Activated CD4-positive, alpha-beta memory T cell treated with anti-CD3 and anti-CD28 coated beads, Interleukin-2, amount 10 ng/mL, durations not matched to agents 7 days and 5 days (primary cell): ENCODE results near the gene PSMB10. TPM values are rescaled to one million over a fixed set of nuclear protein-coding genes. Genes with fewer than 3 reads are reported as not detected.

ENCODE experiments used
- CTCF ChIA-PET: fragments of 350-600 bp; sonication (Branson Sonifier 250); formaldehyde crosslinking; loops from one replicate; lab custom pipeline; 2021; ENCODE audit warnings: antibody characterized with exemption, inconsistent platforms; lab: Charles Lee
- POLR2A ChIA-PET: fragments of 350-600 bp; sonication (Branson Sonifier 250); formaldehyde crosslinking; loops from one replicate; lab custom pipeline; 2021; ENCODE audit warnings: antibody characterized with exemption; lab: Charles Lee
- DNase-seq: peaks from one replicate; pipeline ENCODE4 v3.0.0-alpha.2; 2020
- H3K27ac Mint-ChIP-seq: one replicate; pipeline ENCODE4 v1.8.0; 2021; ENCODE audit warnings: mild to moderate bottlenecking, mixed read lengths
- H3K27me3 Mint-ChIP-seq: one replicate; pipeline ENCODE4 v1.8.0; 2021; ENCODE audit warnings: mixed read lengths
- H3K36me3 Mint-ChIP-seq: one replicate; pipeline ENCODE4 v1.8.0; 2021; ENCODE audit warnings: low read depth, mixed read lengths
- H3K4me1 Mint-ChIP-seq: one replicate; pipeline ENCODE4 v1.8.0; 2021; ENCODE audit warnings: mixed read lengths
- H3K4me3 Mint-ChIP-seq: one replicate; pipeline ENCODE4 v1.8.0; 2021; ENCODE audit warnings: mild to moderate bottlenecking, mixed read lengths
- H3K9me3 Mint-ChIP-seq: one replicate; pipeline ENCODE4 v1.8.0; 2021; ENCODE audit warnings: mixed read lengths
- total RNA-seq, 2 experiments: library from RNA; stranded (reverse); gene quantifications; one replicate each; pipeline ENCODE4 v1.2.3, GENCODE V29; 2021

PSMB10 gene
- total RNA-seq, 2 experiments from 2014 or later, result 236 to 241 TPM

DNA sequence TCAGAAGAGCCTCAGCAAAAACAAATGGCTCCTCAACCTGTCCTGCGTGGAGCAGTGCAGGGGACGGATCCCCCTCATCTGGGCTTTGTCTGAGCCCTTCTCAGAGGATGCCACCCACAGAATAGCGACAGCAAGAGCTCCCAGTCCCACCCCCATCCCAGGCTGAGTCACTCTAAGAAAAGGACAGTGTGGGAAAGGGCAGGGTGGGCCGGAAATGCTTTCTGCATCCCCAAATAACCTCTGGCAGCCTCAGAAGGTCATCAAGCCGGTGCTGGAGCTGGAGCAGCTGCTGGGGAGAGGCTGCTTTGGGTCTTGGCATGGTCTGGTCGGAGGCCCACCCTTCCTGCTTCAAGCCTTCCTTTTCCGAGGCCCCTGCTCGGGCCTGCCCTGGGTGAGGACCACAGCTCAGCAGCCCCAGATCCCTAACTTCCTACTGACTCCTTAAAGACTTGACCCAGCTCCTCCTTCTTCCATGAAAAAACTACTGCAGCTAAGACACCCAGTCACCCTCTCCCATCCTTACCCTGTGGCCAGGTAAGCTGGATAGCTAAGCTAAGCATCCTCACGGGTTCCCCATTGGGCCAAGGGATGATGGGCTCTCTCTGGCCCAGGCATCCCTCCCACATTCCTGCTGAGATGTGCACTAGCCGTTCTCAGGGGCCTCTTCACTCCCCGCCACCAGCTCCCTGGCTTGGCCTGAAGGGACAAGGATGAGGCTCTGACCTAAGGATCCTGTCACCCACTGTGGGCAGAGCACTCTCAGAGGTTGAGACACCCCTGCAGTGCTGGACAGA lies 23.1 kb upstream of the PSMB10 start:
- POLR2A ChIA-PET, result no interaction called here
- no peak overlapping the region for H3K4me3 Mint-ChIP-seq
- CTCF ChIA-PET, result interaction anchor here (1.1 kb wide), 1 partner anchor 81 kb away, joined by 3 read pairs; no protein-coding TSS in a partner anchor
- DNase-seq, result no peak
- H3K4me1 Mint-ChIP-seq, result peaks cover 1% of the 10 kb centered on the region
- H3K9me3 Mint-ChIP-seq, result no peaks in the 10 kb centered on the region
- H3K27ac Mint-ChIP-seq, result no peak overlapping the region
- H3K27me3 Mint-ChIP-seq, result no peaks in the 10 kb centered on the region
- peaks cover 25% of the 10 kb centered on the region for H3K36me3 Mint-ChIP-seq

DNA sequence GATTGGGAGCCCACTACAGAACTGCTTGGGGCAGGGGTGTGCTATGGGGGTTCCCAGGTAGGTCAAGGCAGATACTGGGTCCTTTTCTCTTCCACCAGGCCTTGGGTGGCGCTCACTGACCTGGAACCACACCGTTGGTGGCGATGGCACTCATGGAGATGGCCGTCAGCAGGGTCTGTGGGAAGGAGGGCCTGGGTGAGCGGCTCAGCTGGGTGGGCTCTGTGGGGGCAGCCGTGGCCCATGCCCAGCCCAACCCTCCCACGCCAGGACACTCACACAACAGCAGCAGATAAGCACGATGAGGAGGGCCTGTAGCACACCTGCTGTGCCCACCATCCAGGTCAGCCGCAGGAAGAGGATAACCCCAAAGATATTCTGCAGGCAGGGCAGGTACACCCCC lies 21.0 kb upstream of the PSMB10 start:
- Mint-ChIP-seq H3K36me3 (peaks cover 30% of the 10 kb centered on the region), H3K27me3 (no peaks in the 10 kb centered on the region), H3K27ac (no peak overlapping the region), H3K4me3 (no peak overlapping the region), H3K4me1 (no peaks in the 10 kb centered on the region), H3K9me3 (no peaks in the 10 kb centered on the region)
- DNase-seq, result no peak
- ChIA-PET CTCF (no interaction called here), POLR2A (no interaction called here)

DNA sequence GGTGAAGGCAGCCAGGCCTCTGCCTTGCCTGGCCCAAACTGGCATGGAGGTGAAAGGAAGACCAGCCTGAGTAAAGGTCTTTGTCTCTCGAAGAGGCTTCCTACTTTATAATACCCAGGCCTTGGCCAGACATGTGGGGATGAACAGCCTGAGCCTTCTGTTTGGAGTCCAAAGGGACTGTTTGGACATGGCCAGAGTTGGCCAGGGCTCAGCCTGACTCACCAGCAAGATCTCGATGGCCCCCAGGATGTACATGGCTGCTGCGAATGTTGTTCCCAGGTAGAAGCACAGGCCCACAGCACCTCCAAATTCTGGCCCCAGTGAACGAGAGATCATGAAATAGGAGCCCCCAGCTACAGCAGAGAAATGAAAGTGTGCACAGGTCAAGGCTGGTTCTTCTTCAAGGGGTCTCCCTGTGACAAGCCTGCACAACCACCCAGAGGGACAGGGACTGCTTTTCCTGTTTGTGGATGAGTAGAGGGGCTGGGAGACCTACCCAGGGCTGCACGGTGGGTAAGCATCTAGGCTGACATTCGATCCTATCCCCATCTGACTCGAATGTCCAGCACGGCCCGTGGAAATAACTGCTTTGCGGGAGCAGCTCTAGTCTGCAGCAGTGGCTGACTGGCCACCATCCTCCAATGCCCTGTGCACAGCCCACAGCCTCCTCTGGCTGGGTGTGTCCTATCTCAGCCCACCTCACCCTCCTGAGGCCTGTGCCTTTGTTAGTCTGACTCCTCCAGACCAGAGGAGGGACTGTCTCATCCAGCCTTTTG lies 18.0 kb upstream of the PSMB10 start:
- ChIA-PET CTCF (interaction anchor here (1.5 to 2.0 kb wide), 2 partner anchors 13 to 86 kb away, joined by 6 to 7 read pairs; no protein-coding TSS in a partner anchor), POLR2A (interaction anchor here (0.8 to 1.0 kb wide), 2 partner anchors 14 to 18 kb away, joined by 3 read pairs; partner anchors contain the start of gene PSMB10)
- H3K4me1 Mint-ChIP-seq, result peaks cover 4% of the 10 kb centered on the region
- no peak overlapping the region for H3K27ac Mint-ChIP-seq
- no peak overlapping the region for H3K4me3 Mint-ChIP-seq
- DNase-seq, result no peak
- H3K36me3 Mint-ChIP-seq, result peaks cover 22% of the 10 kb centered on the region
- no peaks in the 10 kb centered on the region for H3K27me3 Mint-ChIP-seq
- no peaks in the 10 kb centered on the region for H3K9me3 Mint-ChIP-seq

DNA sequence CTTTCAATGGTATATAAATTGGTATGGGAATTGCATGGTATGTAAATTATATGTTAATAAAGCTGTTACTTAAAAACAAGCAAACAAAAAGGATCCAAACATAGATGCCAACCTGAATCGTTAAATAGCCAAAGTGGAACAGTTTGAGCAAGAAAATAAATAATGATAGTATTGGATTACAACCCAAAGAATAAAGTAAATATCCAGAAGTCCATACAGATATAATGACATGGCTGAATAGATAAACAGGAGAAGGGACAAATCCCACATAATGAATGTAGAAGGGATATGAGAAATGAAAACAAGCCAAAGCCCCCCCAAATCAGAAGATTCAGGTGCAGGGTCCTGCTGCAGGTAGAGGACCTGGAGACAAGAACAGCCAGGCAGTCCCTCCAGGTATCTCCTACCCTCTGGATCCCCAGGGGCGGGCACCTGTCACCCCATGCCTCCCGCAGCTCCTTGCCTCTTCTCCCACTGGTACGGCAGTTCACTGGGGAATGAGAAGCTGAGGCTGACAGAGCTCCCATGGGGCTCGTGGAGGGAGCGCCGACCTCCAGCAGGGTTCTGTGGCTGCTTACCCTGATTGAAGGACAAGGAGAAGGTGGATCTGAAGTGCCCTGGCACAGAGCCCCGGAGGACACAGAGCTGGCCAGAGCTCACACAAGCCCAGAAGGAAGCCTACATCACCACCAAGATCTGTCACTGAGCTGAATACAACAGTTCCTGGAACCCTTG lies 17.2 kb upstream of the PSMB10 start:
- Mint-ChIP-seq H3K27me3 (no peaks in the 10 kb centered on the region), H3K27ac (no peak overlapping the region)
- CTCF ChIA-PET, result interaction anchor here (0.6 to 2.0 kb wide), 3 partner anchors 12 to 271 kb away, joined by 5 to 7 read pairs (median 6); no protein-coding TSS in a partner anchor

DNA sequence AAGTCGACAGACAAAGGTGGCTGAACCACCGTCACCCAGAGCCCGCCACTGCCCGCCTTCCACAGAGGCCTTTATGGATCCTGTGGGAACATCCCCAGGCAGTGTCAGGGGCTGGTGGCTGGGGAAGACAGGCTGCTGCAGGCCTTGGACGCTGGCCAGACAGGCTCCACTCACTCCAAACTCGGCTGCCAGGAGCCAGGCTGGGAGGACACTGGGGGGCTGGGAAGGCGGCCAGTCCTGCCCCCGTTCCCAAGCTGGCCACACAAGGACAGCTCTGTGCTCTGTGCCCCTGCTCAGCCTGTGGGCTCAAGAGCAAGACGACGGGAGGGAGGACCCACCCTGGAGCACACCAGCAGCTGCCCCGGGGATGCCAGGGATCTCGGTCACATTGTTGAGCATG lies 14.8 kb upstream of the PSMB10 start:
- no peak for DNase-seq
- H3K36me3 Mint-ChIP-seq, result peaks cover 23% of the 10 kb centered on the region
- H3K4me1 Mint-ChIP-seq, result peaks cover 4% of the 10 kb centered on the region
- H3K4me3 Mint-ChIP-seq, result no peak overlapping the region
- H3K27me3 Mint-ChIP-seq, result no peaks in the 10 kb centered on the region
- ChIA-PET POLR2A (interaction anchor here (3.4 kb wide), 1 partner anchor 15 kb away, joined by 18 read pairs; the partner anchor contains the start of gene PSMB10), CTCF (interaction anchor here (2.9 kb wide), 1 partner anchor 10 kb away, joined by 10 read pairs; no protein-coding TSS in a partner anchor)
- no peak overlapping the region for H3K27ac Mint-ChIP-seq
- H3K9me3 Mint-ChIP-seq, result no peaks in the 10 kb centered on the region

More for the DNA sequence above, 17.2 kb upstream of the PSMB10 start:
- Mint-ChIP-seq H3K4me1 (peaks cover 4% of the 10 kb centered on the region), H3K36me3 (peaks cover 22% of the 10 kb centered on the region), H3K4me3 (no peak overlapping the region), H3K9me3 (no peaks in the 10 kb centered on the region)
- POLR2A ChIA-PET, result interaction anchor here (1.0 to 1.2 kb wide), 2 partner anchors 13 to 15 kb away, joined by 3 read pairs; partner anchors contain the start of gene SLC12A4
- DNase-seq, result no peak

DNA sequence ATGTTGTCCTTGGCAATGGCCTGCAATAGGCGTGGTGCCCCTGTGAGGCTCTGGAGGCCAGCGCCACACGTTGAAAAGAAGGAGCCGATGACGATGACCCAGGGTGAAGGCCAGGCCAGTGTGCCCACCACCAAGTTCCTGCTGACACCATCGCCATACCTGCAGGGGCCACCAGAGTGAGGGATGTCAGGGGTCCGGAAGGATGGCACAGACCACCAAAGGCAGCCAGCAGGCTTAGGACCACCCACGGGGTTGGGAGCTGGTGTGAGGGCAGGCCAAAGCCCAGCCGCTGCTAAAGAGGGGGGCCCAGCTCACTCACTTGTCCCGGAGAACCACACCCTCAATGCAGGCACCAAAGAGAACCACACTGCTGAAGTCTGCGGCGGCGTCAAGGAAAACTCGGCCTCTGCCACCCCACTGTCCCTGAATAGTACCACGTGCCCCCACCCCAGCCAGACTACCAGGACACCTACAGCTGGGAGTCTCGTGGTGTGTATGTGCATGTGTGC lies 13.7 kb upstream of the PSMB10 start:
- peaks cover 31% of the 10 kb centered on the region for H3K36me3 Mint-ChIP-seq
- DNase-seq, result no peak
- H3K27me3 Mint-ChIP-seq, result no peaks in the 10 kb centered on the region
- ChIA-PET CTCF (interaction anchor here (0.6 to 2.9 kb wide), 2 partner anchors 9 to 75 kb away, joined by 3 to 10 read pairs; no protein-coding TSS in a partner anchor), POLR2A (interaction anchor here (3.4 kb wide), 1 partner anchor 14 kb away, joined by 18 read pairs; the partner anchor contains the start of gene PSMB10)
- no peak overlapping the region for H3K4me3 Mint-ChIP-seq
- no peak overlapping the region for H3K27ac Mint-ChIP-seq
- no peaks in the 10 kb centered on the region for H3K9me3 Mint-ChIP-seq
- H3K4me1 Mint-ChIP-seq, result peaks cover 4% of the 10 kb centered on the region

DNA sequence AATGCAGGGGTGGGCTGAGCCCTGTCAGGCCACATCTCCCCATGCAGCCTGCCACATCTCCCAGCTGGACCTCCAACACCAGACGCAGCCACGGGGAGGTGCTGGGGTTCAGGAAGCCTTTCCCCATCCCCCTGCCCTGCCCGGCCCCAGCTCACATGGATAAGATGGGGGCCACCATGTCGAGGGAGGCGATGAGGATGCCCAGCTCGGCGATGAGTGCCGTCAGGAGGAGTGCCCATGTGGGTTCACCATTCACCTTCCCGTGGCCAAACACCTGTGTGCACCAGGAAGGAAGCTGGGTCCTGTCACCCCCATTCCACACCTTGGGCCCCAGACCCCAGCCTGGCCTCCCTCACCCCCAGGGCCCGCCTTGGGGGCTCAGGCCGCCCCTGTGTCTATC lies 13.0 kb upstream of the PSMB10 start:
- no peaks in the 10 kb centered on the region for H3K27me3 Mint-ChIP-seq
- peaks cover 4% of the 10 kb centered on the region for H3K4me1 Mint-ChIP-seq
- ChIA-PET CTCF (interaction anchor here (2.9 kb wide), 1 partner anchor 8 kb away, joined by 10 read pairs; no protein-coding TSS in a partner anchor), POLR2A (interaction anchor here (3.4 kb wide), 1 partner anchor 13 kb away, joined by 18 read pairs; the partner anchor contains the start of gene PSMB10)
- H3K27ac Mint-ChIP-seq, result no peak overlapping the region
- H3K4me3 Mint-ChIP-seq, result no peak overlapping the region
- no peak for DNase-seq
- H3K9me3 Mint-ChIP-seq, result no peaks in the 10 kb centered on the region
- H3K36me3 Mint-ChIP-seq, result peaks cover 31% of the 10 kb centered on the region

DNA sequence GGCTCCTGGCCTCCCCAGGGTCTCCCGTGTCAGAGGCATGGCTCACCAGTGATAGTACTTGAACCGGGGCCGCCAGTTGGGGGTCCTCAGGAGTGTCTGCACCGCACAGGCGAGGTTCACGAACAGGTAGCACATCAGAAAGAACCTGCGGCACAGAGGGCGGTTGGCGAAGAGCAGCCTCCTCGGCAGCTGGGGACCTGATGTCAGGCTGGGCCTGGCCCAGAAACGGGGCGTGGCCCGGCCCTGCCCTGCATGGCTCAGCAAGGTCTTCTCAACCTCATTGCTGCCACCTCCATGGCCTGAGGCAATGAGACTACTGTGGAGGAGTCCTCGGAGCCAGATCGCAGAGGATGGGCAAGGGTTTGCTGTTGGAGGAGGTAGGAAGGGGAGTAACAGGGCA lies 11.4 kb upstream of the PSMB10 start:
- Mint-ChIP-seq H3K9me3 (no peaks in the 10 kb centered on the region), H3K4me1 (peaks cover 4% of the 10 kb centered on the region), H3K27me3 (no peaks in the 10 kb centered on the region), H3K27ac (peak overlapping the region; percentile 26), H3K36me3 (peaks cover 25% of the 10 kb centered on the region), H3K4me3 (no peak overlapping the region)
- ChIA-PET CTCF (no interaction called here), POLR2A (interaction anchor here (1.5 kb wide), 1 partner anchor 8 kb away, joined by 3 read pairs; no protein-coding TSS in a partner anchor)
- no peak for DNase-seq

DNA sequence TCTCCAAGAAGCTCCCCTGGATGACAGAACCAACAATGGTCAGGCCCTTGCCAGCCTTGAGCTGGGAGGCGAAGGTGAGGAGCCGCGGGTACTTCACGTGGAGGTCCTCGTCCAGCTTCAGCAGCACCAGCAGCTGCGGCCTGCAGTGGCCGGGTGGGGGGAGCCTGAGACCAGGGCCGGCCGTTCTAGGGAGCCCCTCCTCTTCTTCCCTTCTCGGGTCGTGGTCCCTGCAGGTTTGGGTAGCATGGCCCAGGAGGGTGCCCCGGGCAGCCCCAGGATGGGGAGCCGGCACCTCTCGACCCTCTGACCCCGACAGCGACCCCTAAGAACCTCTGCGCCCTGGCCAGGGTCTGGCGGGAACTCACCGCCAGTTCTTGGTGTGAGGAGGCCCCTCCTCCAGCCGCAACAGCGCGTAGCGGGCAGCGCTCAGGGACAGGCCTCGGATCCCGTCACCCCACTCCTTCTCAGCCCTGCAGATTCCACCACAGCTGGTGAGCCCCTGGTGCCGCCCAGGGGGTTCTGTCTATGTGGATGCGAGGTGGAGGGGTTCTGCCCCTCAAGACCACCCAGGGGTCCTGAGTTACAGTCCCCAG lies 10.4 kb upstream of the PSMB10 start:
- Mint-ChIP-seq H3K4me3 (no peak overlapping the region), H3K27ac (no peak overlapping the region), H3K4me1 (peaks cover 4% of the 10 kb centered on the region), H3K27me3 (no peaks in the 10 kb centered on the region), H3K36me3 (peaks cover 26% of the 10 kb centered on the region), H3K9me3 (no peaks in the 10 kb centered on the region)
- POLR2A ChIA-PET, result interaction anchor here (1.3 to 1.5 kb wide), 2 partner anchors 9 to 11 kb away, joined by 3 to 7 read pairs; partner anchors contain the start of gene PSMB10
- DNase-seq, result no peak
- CTCF ChIA-PET, result interaction anchor here (1.4 kb wide), 1 partner anchor 10 kb away, joined by 4 read pairs; the partner anchor contains the start of gene PSMB10

DNA sequence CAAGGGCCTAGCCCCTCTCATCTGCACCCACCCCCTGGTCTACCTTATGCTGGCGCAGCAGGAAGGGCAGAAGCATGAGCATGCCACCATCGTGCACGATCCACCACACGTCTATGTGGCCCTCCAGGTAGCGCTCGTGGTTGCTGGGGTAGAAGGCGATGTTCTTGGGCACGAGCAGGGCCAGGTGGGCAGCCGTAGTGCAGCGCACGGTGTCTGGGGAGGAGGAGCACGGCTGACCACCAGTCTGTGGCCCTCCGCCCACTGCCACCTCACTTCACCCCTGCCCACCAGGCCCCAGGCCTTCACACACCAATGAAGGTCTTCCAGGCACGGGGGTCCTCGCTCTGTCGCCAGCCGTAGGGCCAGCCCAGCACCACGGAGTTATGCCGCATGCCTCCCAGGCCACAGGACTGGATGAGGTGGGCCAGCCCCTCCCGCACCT lies 9.5 kb upstream of the PSMB10 start:
- DNase-seq, result no peak
- no peaks in the 10 kb centered on the region for H3K9me3 Mint-ChIP-seq
- peaks cover 10% of the 10 kb centered on the region for H3K4me1 Mint-ChIP-seq
- H3K27me3 Mint-ChIP-seq, result no peaks in the 10 kb centered on the region
- ChIA-PET POLR2A (interaction anchor here (1.3 to 1.5 kb wide), 3 partner anchors 10 kb away, joined by 3 to 8 read pairs (median 7); partner anchors contain the start of gene PSMB10), CTCF (interaction anchor here (1.4 kb wide), 1 partner anchor 9 kb away, joined by 4 read pairs; the partner anchor contains the start of gene PSMB10)
- H3K36me3 Mint-ChIP-seq, result peaks cover 23% of the 10 kb centered on the region
- no peak overlapping the region for H3K4me3 Mint-ChIP-seq
- H3K27ac Mint-ChIP-seq, result no peak overlapping the region

DNA sequence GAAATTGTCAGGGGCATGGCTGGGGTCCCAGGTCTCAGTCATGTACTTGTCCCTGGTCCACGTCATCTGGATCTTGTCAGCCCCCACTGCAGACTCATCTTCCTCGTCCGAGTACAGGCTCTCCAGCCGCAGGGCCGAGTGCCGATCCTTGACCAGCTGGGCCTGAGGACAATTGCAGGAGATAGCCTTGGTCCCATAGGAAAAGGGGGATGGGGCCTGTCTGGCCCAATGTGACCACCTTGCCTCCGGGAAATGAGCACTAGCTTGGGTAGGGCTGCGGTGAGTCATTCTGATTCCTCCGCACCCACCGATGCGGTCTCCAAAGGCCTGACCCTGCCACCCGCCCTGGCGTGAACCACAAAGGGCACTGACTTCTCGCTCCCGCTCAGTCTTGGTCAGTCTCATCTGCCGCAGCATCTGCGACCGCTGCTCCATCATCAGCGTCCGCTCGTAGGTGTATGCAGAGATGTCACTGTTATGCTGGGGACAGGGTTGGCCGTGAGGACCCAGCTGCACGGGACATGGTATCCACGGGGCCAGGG lies 8.8 kb upstream of the PSMB10 start:
- H3K36me3 Mint-ChIP-seq, result peaks cover 23% of the 10 kb centered on the region
- no peak overlapping the region for H3K4me3 Mint-ChIP-seq
- H3K27ac Mint-ChIP-seq, result no peak overlapping the region
- ChIA-PET POLR2A (interaction anchor here (1.3 kb wide), 1 partner anchor 10 kb away, joined by 8 read pairs; no protein-coding TSS in a partner anchor), CTCF (no interaction called here)
- no peaks in the 10 kb centered on the region for H3K27me3 Mint-ChIP-seq
- no peak for DNase-seq
- no peaks in the 10 kb centered on the region for H3K9me3 Mint-ChIP-seq
- peaks cover 13% of the 10 kb centered on the region for H3K4me1 Mint-ChIP-seq
